Upper lobe of left lung (tissue), 4 donors: ENCODE data around the gene SPRED3.

Experiments
- EP300 ChIP-seq, 4 donors: sonication (generic); formaldehyde crosslinking; IDR thresholded peaks; one replicate each; pipeline ENCODE4 v1.5.1; 2017; ENCODE audit warnings: antibody characterized with exemption in 4 of 4, control low read depth in 2 of 4
- POLR2A ChIP-seq, 4 donors: fragments of 450-650 bp; IDR thresholded peaks; one replicate each; pipeline ENCODE4 v1.5.1; 2016 to 2017; ENCODE audit warnings: antibody characterized with exemption in 4 of 4, mild to moderate bottlenecking in 2 of 4
- POLR2AphosphoS5 ChIP-seq, 2 donors: sonication (generic); formaldehyde crosslinking; IDR thresholded peaks; one replicate each; pipeline ENCODE4 v1.5.1; 2017; ENCODE audit warnings: antibody characterized with exemption in 2 of 2
- TF ChIP-seq, protein P1 (sequence below), 6 experiments: fragments of 450-650 bp in 4 of 6; fragments of 200-600 bp in 2 of 6; sonication (generic) in 2 of 6; IDR thresholded peaks; one replicate each; pipeline ENCODE4 v1.5.1; 2016 to 2019; ENCODE audit warnings: antibody characterized with exemption in 6 of 6

GRCh38 chr19:38412491-38412890 is 24.0 kb downstream of the SPRED3 start:
- TF ChIP-seq, protein P1, sequence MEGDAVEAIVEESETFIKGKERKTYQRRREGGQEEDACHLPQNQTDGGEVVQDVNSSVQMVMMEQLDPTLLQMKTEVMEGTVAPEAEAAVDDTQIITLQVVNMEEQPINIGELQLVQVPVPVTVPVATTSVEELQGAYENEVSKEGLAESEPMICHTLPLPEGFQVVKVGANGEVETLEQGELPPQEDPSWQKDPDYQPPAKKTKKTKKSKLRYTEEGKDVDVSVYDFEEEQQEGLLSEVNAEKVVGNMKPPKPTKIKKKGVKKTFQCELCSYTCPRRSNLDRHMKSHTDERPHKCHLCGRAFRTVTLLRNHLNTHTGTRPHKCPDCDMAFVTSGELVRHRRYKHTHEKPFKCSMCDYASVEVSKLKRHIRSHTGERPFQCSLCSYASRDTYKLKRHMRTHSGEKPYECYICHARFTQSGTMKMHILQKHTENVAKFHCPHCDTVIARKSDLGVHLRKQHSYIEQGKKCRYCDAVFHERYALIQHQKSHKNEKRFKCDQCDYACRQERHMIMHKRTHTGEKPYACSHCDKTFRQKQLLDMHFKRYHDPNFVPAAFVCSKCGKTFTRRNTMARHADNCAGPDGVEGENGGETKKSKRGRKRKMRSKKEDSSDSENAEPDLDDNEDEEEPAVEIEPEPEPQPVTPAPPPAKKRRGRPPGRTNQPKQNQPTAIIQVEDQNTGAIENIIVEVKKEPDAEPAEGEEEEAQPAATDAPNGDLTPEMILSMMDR (IDR thresholded peaks at IDR 0.05): no peak
- no peak for TF ChIP-seq POLR2A (IDR thresholded peaks at IDR 0.05)
- TF ChIP-seq POLR2AphosphoS5 (IDR thresholded peaks at IDR 0.05): no peak
- TF ChIP-seq EP300 (IDR thresholded peaks at IDR 0.05): no peak
